A673 (cell line): ENCODE measurements around the gene CLTC. TPM values are rescaled to one million over a fixed set of nuclear protein-coding genes. Genes with fewer than 3 reads are reported as not detected.

Experiments used
- BruUV-seq: library from RNA; stranded (reverse); fragments of 400-500 nt; replicated peaks from 2 replicates; lab custom pipeline; 2021; lab: Mats Ljungman, UMichigan
- CTCF ChIA-PET: fragments of 300-600 bp; sonication (Branson Sonifier 250); formaldehyde crosslinking; loops from one replicate; lab custom pipeline; 2022; ENCODE audit warnings: antibody characterized with exemption; lab: Charles Lee
- POLR2A ChIA-PET: fragments of 300-600 bp; sonication (Branson Sonifier 250); formaldehyde crosslinking; loops from one replicate; lab custom pipeline; 2022; ENCODE audit warnings: antibody characterized with exemption; ENCODE audit not compliant: low non-redundant PET; lab: Charles Lee
- DNase-seq: peaks from one replicate; pipeline ENCODE4 v3.0.0-alpha.2; 2015; ENCODE audit warnings: low spot score
- H3K27ac ChIP-seq: fragments of 200-600 bp; sonication (generic); 2 replicates; pipeline ENCODE4 v1.5.1; 2016; ENCODE audit warnings: mixed run types, low read depth, mild to moderate bottlenecking, mixed read lengths, antibody characterized with exemption, low read length; ENCODE audit not compliant: poor library complexity, severe bottlenecking
- H3K27me3 ChIP-seq: fragments of 200-600 bp; sonication (generic); replicated peaks from 2 replicates; pipeline ENCODE4 v1.6.1; 2017; ENCODE audit warnings: mixed run types, low read depth, mild to moderate bottlenecking, mixed read lengths, antibody characterized with exemption, low read length; ENCODE audit not compliant: insufficient read depth, poor library complexity
- H3K36me3 ChIP-seq: fragments of 200-600 bp; sonication (generic); 2 replicates; pipeline ENCODE4 v1.6.1; 2016; ENCODE audit warnings: mixed run types, mild to moderate bottlenecking, mixed read lengths, antibody characterized with exemption, low read length; ENCODE audit not compliant: insufficient read depth, poor library complexity, severe bottlenecking
- H3K4me1 ChIP-seq: fragments of 200-600 bp; sonication (generic); 2 replicates; pipeline ENCODE4 v1.6.1; 2017; ENCODE audit warnings: mixed run types, mild to moderate bottlenecking, mixed read lengths, antibody characterized with exemption, low read length; ENCODE audit not compliant: insufficient read depth, poor library complexity, severe bottlenecking
- H3K4me3 ChIP-seq: fragments of 200-600 bp; sonication (generic); 2 replicates; pipeline ENCODE4 v1.5.1; 2016; ENCODE audit warnings: low read depth, mixed run types, mild to moderate bottlenecking, mixed read lengths, low read length; ENCODE audit not compliant: poor library complexity, severe bottlenecking
- H3K9me3 ChIP-seq: fragments of 200-600 bp; sonication (generic); 2 replicates; pipeline ENCODE4 v1.6.1; 2016; ENCODE audit warnings: mixed run types, low read depth, mild to moderate bottlenecking, mixed read lengths, antibody characterized with exemption, low read length; ENCODE audit not compliant: poor library complexity, severe bottlenecking
- EZH2 ChIP-seq: fragments of 200-600 bp; sonication (generic); IDR thresholded peaks from 2 replicates; pipeline ENCODE4 v1.6.1; 2017; ENCODE audit warnings: borderline replicate concordance, low read depth, mild to moderate bottlenecking, mixed read lengths, antibody characterized with exemption, low read length; ENCODE audit not compliant: poor library complexity, severe bottlenecking
- intact Hi-C: fragments of 100-400 bp; cut with micrococcal nuclease; formaldehyde crosslinking; loops from one replicate; pipeline ENCODE4 v1.10.0; 2022; ENCODE audit not compliant: unreplicated experiment
- total RNA-seq: library from RNA; stranded (reverse); gene quantifications from 2 replicates; pipeline ENCODE4 v1.2.3, GENCODE V29; 2021
- TF ChIP-seq, protein P1 (sequence below): fragments of 300-800, 200-600 bp; sonication (generic); conservative IDR thresholded peaks from 2 replicates; pipeline ENCODE4 v1.5.1; 2017; ENCODE audit warnings: low read depth, mild to moderate bottlenecking, antibody characterized with exemption, low read length, moderate library complexity, mixed read lengths

Gene CLTC
- total RNA-seq, 1 experiment from 2014 or later, result 313 TPM

GRCh38 chr17:59626756-59627155 is 7.1 kb downstream of the CLTC start:
- Histone ChIP-seq H3K4me3 (no peak overlapping the region), H3K36me3 (no peaks in the 10 kb centered on the region), H3K27me3 (no peaks in the 10 kb centered on the region), H3K27ac (peak overlapping the region; percentile 18), H3K9me3 (no peaks in the 10 kb centered on the region), H3K4me1 (peaks cover 48% of the 10 kb centered on the region)
- ChIA-PET CTCF (no interaction called here), POLR2A (no interaction called here)
- no peak for DNase-seq
- TF ChIP-seq, protein P1, sequence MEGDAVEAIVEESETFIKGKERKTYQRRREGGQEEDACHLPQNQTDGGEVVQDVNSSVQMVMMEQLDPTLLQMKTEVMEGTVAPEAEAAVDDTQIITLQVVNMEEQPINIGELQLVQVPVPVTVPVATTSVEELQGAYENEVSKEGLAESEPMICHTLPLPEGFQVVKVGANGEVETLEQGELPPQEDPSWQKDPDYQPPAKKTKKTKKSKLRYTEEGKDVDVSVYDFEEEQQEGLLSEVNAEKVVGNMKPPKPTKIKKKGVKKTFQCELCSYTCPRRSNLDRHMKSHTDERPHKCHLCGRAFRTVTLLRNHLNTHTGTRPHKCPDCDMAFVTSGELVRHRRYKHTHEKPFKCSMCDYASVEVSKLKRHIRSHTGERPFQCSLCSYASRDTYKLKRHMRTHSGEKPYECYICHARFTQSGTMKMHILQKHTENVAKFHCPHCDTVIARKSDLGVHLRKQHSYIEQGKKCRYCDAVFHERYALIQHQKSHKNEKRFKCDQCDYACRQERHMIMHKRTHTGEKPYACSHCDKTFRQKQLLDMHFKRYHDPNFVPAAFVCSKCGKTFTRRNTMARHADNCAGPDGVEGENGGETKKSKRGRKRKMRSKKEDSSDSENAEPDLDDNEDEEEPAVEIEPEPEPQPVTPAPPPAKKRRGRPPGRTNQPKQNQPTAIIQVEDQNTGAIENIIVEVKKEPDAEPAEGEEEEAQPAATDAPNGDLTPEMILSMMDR, result no peak
- no peak for TF ChIP-seq EZH2
- no TSS peak for BruUV-seq
- intact Hi-C loops, result no loop called here

GRCh38 chr17:59627274-59627673 is 7.6 kb downstream of the CLTC start:
- intact Hi-C loops, result no loop called here
- peaks cover 43% of the 10 kb centered on the region for H3K4me1 ChIP-seq
- BruUV-seq, result no TSS peak
- H3K27me3 ChIP-seq, result no peaks in the 10 kb centered on the region
- no peaks in the 10 kb centered on the region for H3K36me3 ChIP-seq
- peak overlapping the region; percentile 18 for H3K27ac ChIP-seq
- no peaks in the 10 kb centered on the region for H3K9me3 ChIP-seq
- ChIA-PET POLR2A (interaction anchor here (0.7 kb wide), 1 partner anchor 453 kb away, joined by 3 read pairs; no protein-coding TSS in a partner anchor), CTCF (no interaction called here)
- TF ChIP-seq, protein P1, result no peak
- TF ChIP-seq EZH2, result no peak
- H3K4me3 ChIP-seq, result no peak overlapping the region
- no peak for DNase-seq

- H3K36me3 ChIP-seq, result no peaks in the 10 kb centered on the region
- intact Hi-C loops, result no loop called here
- no peaks in the 10 kb centered on the region for H3K27me3 ChIP-seq
- H3K4me3 ChIP-seq, result no peak overlapping the region
- peak overlapping the region; percentile 3 for H3K27ac ChIP-seq
- H3K4me1 ChIP-seq, result peaks cover 41% of the 10 kb centered on the region
- ChIA-PET CTCF (no interaction called here), POLR2A (interaction anchor here (0.7 kb wide), 1 partner anchor 454 kb away, joined by 3 read pairs; no protein-coding TSS in a partner anchor)
- TF ChIP-seq EZH2, result no peak
- TF ChIP-seq, protein P1, result no peak
- no peak for DNase-seq
- no peaks in the 10 kb centered on the region for H3K9me3 ChIP-seq
- no TSS peak for BruUV-seq
Observed at GRCh38 chr17:59627770-59628171, 8.1 kb downstream of the CLTC start.
